Liver (tissue), 9 donors: ENCODE data around the gene VWCE. TPM values are rescaled to one million over a fixed set of nuclear protein-coding genes. Genes with fewer than 3 reads are reported as not detected.

Source experiments
- DNase-seq: peaks from one replicate; pipeline ENCODE4 v3.0.0-alpha.2; 2017; ENCODE audit warnings: low spot score
- H3K27ac ChIP-seq, 2 donors: one replicate each; pipeline ENCODE4 v1.7.0; 2013; ENCODE audit warnings: inconsistent platforms in 2 of 2, low read length in 2 of 2, control low read depth in 1 of 2, low read depth in 1 of 2, mild to moderate bottlenecking in 1 of 2
- H3K27me3 ChIP-seq, 4 donors: one replicate each; pipeline versions ENCODE4 v1.6.1 to v1.7.0; 2013; ENCODE audit warnings: low read length in 3 of 4, inconsistent platforms in 1 of 4, mild to moderate bottlenecking in 1 of 4, moderate library complexity in 1 of 4; ENCODE audit not compliant: control insufficient read depth in 4 of 4, insufficient read depth in 4 of 4
- H3K36me3 ChIP-seq, 4 donors: one replicate each; pipeline versions ENCODE4 v1.6.1 to v1.7.0; 2013; ENCODE audit warnings: low read length in 3 of 4, mild to moderate bottlenecking in 3 of 4, low read depth in 1 of 4, moderate library complexity in 1 of 4; ENCODE audit not compliant: control insufficient read depth in 4 of 4, insufficient read depth in 3 of 4
- H3K4me1 ChIP-seq, 4 donors: one replicate each; pipeline versions ENCODE4 v1.6.1 to v1.7.0; 2013; ENCODE audit warnings: low read length in 3 of 4, mild to moderate bottlenecking in 3 of 4, moderate library complexity in 1 of 4; ENCODE audit not compliant: control insufficient read depth in 4 of 4, insufficient read depth in 4 of 4
- H3K4me3 ChIP-seq, 3 donors: one replicate each; pipeline versions ENCODE4 v1.6.1 to v1.7.0; 2013; ENCODE audit warnings: low read length in 3 of 3, control low read depth in 1 of 3, low read depth in 1 of 3, mild to moderate bottlenecking in 1 of 3
- H3K9ac ChIP-seq, 2 donors: one replicate each; pipeline ENCODE4 v1.7.0; 2013; ENCODE audit warnings: low read length in 2 of 2, mild to moderate bottlenecking in 2 of 2, moderate library complexity in 2 of 2, control low read depth in 1 of 2, low read depth in 1 of 2
- H3K9me3 ChIP-seq, 4 donors: one replicate each; pipeline versions ENCODE4 v1.6.1 to v1.7.0; 2013; ENCODE audit warnings: low read length in 3 of 4; ENCODE audit not compliant: control insufficient read depth in 4 of 4
- ATF3 ChIP-seq: IDR thresholded peaks from 2 replicates; pipeline ENCODE4 v1.6.1; 2016; ENCODE audit warnings: antibody characterized with exemption
- CTCF ChIP-seq: fragments of 150-350 bp; IDR thresholded peaks from 2 replicates; pipeline ENCODE4 v1.5.1; 2017; ENCODE audit warnings: improper control_type of control experiment, low read depth, low read length; ENCODE audit not compliant: missing input control
- EGR1 ChIP-seq, 2 donors: IDR thresholded peaks; 2 replicates each; pipeline ENCODE4 v1.6.1; 2016 to 2018; ENCODE audit warnings: antibody characterized with exemption in 2 of 2, low read depth in 2 of 2
- FOXA1 ChIP-seq: IDR thresholded peaks from 2 replicates; pipeline ENCODE4 v1.6.1; 2016; ENCODE audit warnings: antibody characterized with exemption
- FOXA2 ChIP-seq: IDR thresholded peaks from 2 replicates; pipeline ENCODE4 v1.6.1; 2016; ENCODE audit warnings: antibody characterized with exemption
- GABPA ChIP-seq, 2 donors: IDR thresholded peaks in 1 of 2; conservative IDR thresholded peaks in 1 of 2; 2 replicates each; pipeline ENCODE4 v1.6.1; 2016; ENCODE audit warnings: antibody characterized with exemption in 2 of 2, mild to moderate bottlenecking in 1 of 2, moderate library complexity in 1 of 2
- HNF4A ChIP-seq, 2 donors: conservative IDR thresholded peaks; 2 replicates each; pipeline ENCODE4 v1.6.1; 2016; ENCODE audit warnings: antibody characterized with exemption in 2 of 2, mild to moderate bottlenecking in 2 of 2
- HNF4G ChIP-seq: IDR thresholded peaks from 2 replicates; pipeline ENCODE4 v1.6.1; 2016; ENCODE audit warnings: antibody characterized with exemption
- JUND ChIP-seq, 2 donors: IDR thresholded peaks; 2 replicates each; pipeline ENCODE4 v1.6.1; 2016; ENCODE audit warnings: antibody characterized with exemption in 2 of 2
- NR2F2 ChIP-seq: IDR thresholded peaks from 2 replicates; pipeline ENCODE4 v1.6.1; 2016; ENCODE audit warnings: antibody characterized with exemption
- RAD21 ChIP-seq, 2 donors: IDR thresholded peaks; 2 replicates each; pipeline ENCODE4 v1.6.1; 2016; ENCODE audit warnings: antibody characterized with exemption in 2 of 2, mild to moderate bottlenecking in 2 of 2
- REST ChIP-seq: IDR thresholded peaks from 2 replicates; pipeline ENCODE4 v1.6.1; 2016; ENCODE audit warnings: antibody characterized with exemption, mild to moderate bottlenecking
- RXRA ChIP-seq, 2 donors: IDR thresholded peaks; 2 replicates each; pipeline ENCODE4 v1.6.1; 2017 to 2018; ENCODE audit warnings: antibody characterized with exemption in 2 of 2, mild to moderate bottlenecking in 1 of 2
- SP1 ChIP-seq: IDR thresholded peaks from 2 replicates; pipeline ENCODE4 v1.6.1; 2018; ENCODE audit warnings: antibody characterized with exemption, mild to moderate bottlenecking
- TAF1 ChIP-seq: conservative IDR thresholded peaks from 2 replicates; pipeline ENCODE4 v1.6.1; 2016; ENCODE audit warnings: antibody characterized with exemption, mild to moderate bottlenecking
- YY1 ChIP-seq: IDR thresholded peaks from 2 replicates; pipeline ENCODE4 v1.6.1; 2016; ENCODE audit warnings: antibody characterized with exemption, mild to moderate bottlenecking
- ZBTB33 ChIP-seq: IDR thresholded peaks from 2 replicates; pipeline ENCODE4 v1.6.1; 2016; ENCODE audit warnings: antibody characterized with exemption
- WGBS: extraction: QIAGEN DNeasy Blood & Tissue Kit; methylation state at CpG from one replicate; pipeline ENCODE4 v1.1.7; 2013; 5-methylcytosine and 5-hydroxymethylcytosine counted together
- polyA plus RNA-seq, 2 donors: library from polyadenylated mRNA; stranded (reverse) in 1 of 2; unstranded in 1 of 2; fragments of 200-250 nt in 1 of 2; fragments of >200 nt in 1 of 2; fragmentation: Nextera tagmentation in 1 of 2; extraction: Ambion mirVana in 1 of 2; gene quantifications; one replicate each; pipeline versions ENCODE4 v1.2.1 to v1.2.3, GENCODE V29; 2013 to 2015
- total RNA-seq, 2 donors: library from RNA; depleted of rRNA; stranded (reverse); fragments of >200 nt; gene quantifications; one replicate each; pipeline ENCODE4 v1.2.3, GENCODE V29; 2014
- donor health status: healthy.
- donor health status: healthy.
- donor health status: healthy.
- donor health status: healthy.
- donor health status: healthy.

Gene VWCE
- total and polyA plus RNA-seq, 4 donors = 1.9 to 6.0 (median 2.7) TPM

- no peak overlapping the region for H3K9ac ChIP-seq
- H3K27ac ChIP-seq = no peak overlapping the region
- H3K9me3 ChIP-seq = no peaks in the 10 kb centered on the region
- no peak overlapping the region for H3K4me3 ChIP-seq
- no peaks in the 10 kb centered on the region for H3K4me1 ChIP-seq
- no peak for DNase-seq
- H3K36me3 ChIP-seq = peaks cover 34 to 95% (median 82%) of the 10 kb centered on the region in 4 donors
- 88% methylated on average over 1 of the region's 1 CpG for WGBS
- no peaks in the 10 kb centered on the region for H3K27me3 ChIP-seq
- TF ChIP-seq CTCF = no peak
- TF ChIP-seq JUND (IDR thresholded peaks at IDR 0.05) = no peak
- no peak for TF ChIP-seq EGR1 (IDR thresholded peaks at IDR 0.05; ENCODE audit: low read depth in 2 of 2)
- TF ChIP-seq YY1 = no peak
- no peak for TF ChIP-seq SP1
- no peak for TF ChIP-seq RXRA (IDR thresholded peaks at IDR 0.05)
- TF ChIP-seq REST = no peak
- no peak for TF ChIP-seq TAF1
- TF ChIP-seq FOXA1 = no peak
- TF ChIP-seq HNF4A (conservative IDR thresholded peaks at IDR 0.05) = no peak
- no peak for TF ChIP-seq HNF4G
- TF ChIP-seq ATF3 = no peak
- no peak for TF ChIP-seq GABPA (IDR thresholded peaks at IDR 0.05 in 1 of 2, conservative IDR thresholded peaks at IDR 0.05 in 1 of 2)
Measured at GRCh38 chr11:61306221-61306620, 11.1 kb upstream of the VWCE start.

- Histone ChIP-seq H3K9me3 (no peaks in the 10 kb centered on the region), H3K9ac (no peak overlapping the region), H3K27ac (no peak overlapping the region), H3K27me3 (no peaks in the 10 kb centered on the region), H3K4me1 (no peaks in the 10 kb centered on the region), H3K36me3 (peaks cover 30 to 96% (median 80%) of the 10 kb centered on the region in 4 donors), H3K4me3 (no peak overlapping the region)
- DNase-seq = no peak
- 98% methylated on average over 7 of the region's 7 CpGs for WGBS
- TF ChIP-seq FOXA2 = no peak
- TF ChIP-seq SP1 = no peak
- TF ChIP-seq ATF3 = no peak
- no peak for TF ChIP-seq HNF4G
- no peak for TF ChIP-seq RXRA (IDR thresholded peaks at IDR 0.05)
- no peak for TF ChIP-seq FOXA1
- no peak for TF ChIP-seq JUND (IDR thresholded peaks at IDR 0.05)
- TF ChIP-seq HNF4A (conservative IDR thresholded peaks at IDR 0.05) = no peak
- TF ChIP-seq ZBTB33 = no peak
- no peak for TF ChIP-seq EGR1 (IDR thresholded peaks at IDR 0.05; ENCODE audit: low read depth in 2 of 2)
- no peak for TF ChIP-seq RAD21 (IDR thresholded peaks at IDR 0.05)
- TF ChIP-seq GABPA (IDR thresholded peaks at IDR 0.05 in 1 of 2, conservative IDR thresholded peaks at IDR 0.05 in 1 of 2) = no peak
- no peak for TF ChIP-seq CTCF
- TF ChIP-seq REST = no peak
- TF ChIP-seq YY1 = no peak
- TF ChIP-seq NR2F2 = no peak
Measured at GRCh38 chr11:61305417-61305816, 10.3 kb upstream of the VWCE start.
